ENCODE measurements around the gene CEP41. TPM values are rescaled to one million over a fixed set of nuclear protein-coding genes. Genes with fewer than 3 reads are reported as not detected.

The CEP41 gene
- total and polyA plus RNA-seq, 2 donors (not counting 3 experiments of a cell fraction or from before 2014, with no cell fraction given), result 19.5 to 26.8 TPM

- Histone ChIP-seq H3K9ac (replicated peaks; ENCODE audit: extremely low read depth, insufficient read depth, low read length) (no peak overlapping the region), H3K27ac (ENCODE audit: insufficient read depth, low read depth, low read length) (no peak overlapping the region), H3K79me2 (ENCODE audit: control insufficient read depth, insufficient read depth, low read length) (no peaks in the 10 kb centered on the region), H3K4me2 (ENCODE audit: insufficient read depth, low read length) (no peak overlapping the region), H3K9me3 (replicated peaks; ENCODE audit: control insufficient read depth, insufficient read depth, low read length) (no peaks in the 10 kb centered on the region), H3K4me3 (replicated peaks in 1 of 3; ENCODE audit: insufficient read depth in 1 of 3, low read depth in 1 of 3, low read length in 3 of 3) (no peak overlapping the region), H2AFZ (ENCODE audit: low read depth, low read length) (no peak overlapping the region), H3K27me3 (ENCODE audit: control insufficient read depth in 2 of 2, insufficient read depth in 2 of 2, low read length in 2 of 2) (no peaks in the 10 kb centered on the region), H4K20me1 (replicated peaks; ENCODE audit: control insufficient read depth, extremely low read depth, insufficient read depth, low read length) (no peaks in the 10 kb centered on the region), H3K36me3 (ENCODE audit: control insufficient read depth in 2 of 2, extremely low read depth in 1 of 2, insufficient read depth in 2 of 2, low read length in 2 of 2) (no peaks in the 10 kb centered on the region), H3K4me1 (ENCODE audit: control insufficient read depth, extremely low read depth, insufficient read depth, low read length) (peaks cover 3% of the 10 kb centered on the region), H3K9me1 (replicated peaks; ENCODE audit: control insufficient read depth, extremely low read depth, insufficient read depth, low read length) (no peaks in the 10 kb centered on the region)
- DNase-seq (ENCODE audit: low read depth, low spot score) (no peak), FAIRE-seq (no peak)
- TF ChIP-seq CTCF (IDR thresholded peaks at IDR 0.05; ENCODE audit: extremely low read depth in 1 of 2, insufficient read depth in 1 of 2, low read depth in 1 of 2, low read length in 2 of 2), result no peak
- TF ChIP-seq EZH2 (IDR thresholded peaks at IDR 0.05; ENCODE audit: borderline replicate concordance, low read depth, low read length, severe bottlenecking), result no peak
- intact Hi-C loops (cut with micrococcal nuclease), result no loop called here
- CTCF ChIA-PET, result no interaction called here
- POLR2A ChIA-PET, result no interaction called here
- dilution Hi-C loops (cut with MboI; ENCODE audit: extremely low pct_ligation_motif_present, low sequenced_read_pairs), result no loop called here
- no TSS peak for BruUV-seq (replicated peaks)
Observed at GRCh38 chr7:130418306-130418705, 22.5 kb downstream of the CEP41 start.

GRCh38 chr7:130417213-130417612 lies 23.6 kb downstream of the CEP41 start:
- no peaks in the 10 kb centered on the region for H4K20me1 ChIP-seq (replicated peaks; ENCODE audit: control insufficient read depth, extremely low read depth, insufficient read depth, low read length)
- FAIRE-seq (no peak), DNase-seq (ENCODE audit: low read depth, low spot score) (no peak)
- no peak overlapping the region for H3K4me3 ChIP-seq (replicated peaks in 1 of 3; ENCODE audit: insufficient read depth in 1 of 3, low read depth in 1 of 3, low read length in 3 of 3)
- dilution Hi-C loops (cut with MboI; ENCODE audit: extremely low pct_ligation_motif_present, low sequenced_read_pairs) (no loop called here), intact Hi-C loops (cut with micrococcal nuclease) (no loop called here)
- no peaks in the 10 kb centered on the region for H3K9me1 ChIP-seq (replicated peaks; ENCODE audit: control insufficient read depth, extremely low read depth, insufficient read depth, low read length)
- H2AFZ ChIP-seq (ENCODE audit: low read depth, low read length), result no peak overlapping the region
- H3K79me2 ChIP-seq (ENCODE audit: control insufficient read depth, insufficient read depth, low read length), result no peaks in the 10 kb centered on the region
- H3K4me1 ChIP-seq (ENCODE audit: control insufficient read depth, extremely low read depth, insufficient read depth, low read length), result peaks cover 3% of the 10 kb centered on the region
- no peaks in the 10 kb centered on the region for H3K9me3 ChIP-seq (replicated peaks; ENCODE audit: control insufficient read depth, insufficient read depth, low read length)
- ChIA-PET CTCF (interaction anchor here (0.8 kb wide), 1 partner anchor 32 kb away, joined by 3 read pairs; no protein-coding TSS in a partner anchor), POLR2A (no interaction called here)
- no peak overlapping the region for H3K9ac ChIP-seq (replicated peaks; ENCODE audit: extremely low read depth, insufficient read depth, low read length)
- H3K36me3 ChIP-seq (ENCODE audit: control insufficient read depth in 2 of 2, extremely low read depth in 1 of 2, insufficient read depth in 2 of 2, low read length in 2 of 2), result no peaks in the 10 kb centered on the region
- H3K27ac ChIP-seq (ENCODE audit: insufficient read depth, low read depth, low read length), result no peak overlapping the region
- no peaks in the 10 kb centered on the region for H3K27me3 ChIP-seq (ENCODE audit: control insufficient read depth in 2 of 2, insufficient read depth in 2 of 2, low read length in 2 of 2)
- no TSS peak for BruUV-seq (replicated peaks)
- no peak overlapping the region for H3K4me2 ChIP-seq (ENCODE audit: insufficient read depth, low read length)
- TF ChIP-seq EZH2 (IDR thresholded peaks at IDR 0.05; ENCODE audit: borderline replicate concordance, low read depth, low read length, severe bottlenecking) (no peak), FOS (IDR thresholded peaks at IDR 0.05; ENCODE audit: borderline replicate concordance, insufficient read depth, low read length) (no peak), JUN (IDR thresholded peaks at IDR 0.05; ENCODE audit: borderline replicate concordance, insufficient read depth, insufficient read length, low read depth) (no peak), MYC (IDR thresholded peaks at IDR 0.05; ENCODE audit: low read depth, low read length) (no peak), POLR2A (IDR thresholded peaks at IDR 0.05; ENCODE audit: low read depth, low read length) (no peak), MAX (IDR thresholded peaks at IDR 0.05; ENCODE audit: insufficient read depth, insufficient read length) (no peak), GATA2 (IDR thresholded peaks at IDR 0.05; ENCODE audit: insufficient read depth, insufficient read length, low read depth, low read length) (no peak), POLR2AphosphoS5 (IDR thresholded peaks at IDR 0.05; ENCODE audit: insufficient read depth, low read depth, low read length) (no peak), CTCF (IDR thresholded peaks at IDR 0.05; ENCODE audit: extremely low read depth in 1 of 2, insufficient read depth in 1 of 2, low read depth in 1 of 2, low read length in 2 of 2) (no peak)

Measured in endothelial cell of umbilical vein (primary cell).